Smooth muscle cell (in vitro differentiated cells): ENCODE measurements around the gene SHANK1. TPM values are rescaled to one million over a fixed set of nuclear protein-coding genes. Genes with fewer than 3 reads are reported as not detected.

Experiments
- DNase-seq: peaks from one replicate; lab custom pipeline; 2025; ENCODE audit not compliant: unreplicated experiment; lab: John Stamatoyannopoulos, UW
- H2AFZ ChIP-seq: fragments of 200-600 bp; sonication (generic); 2 replicates; pipeline ENCODE4 v1.6.0; 2016; ENCODE audit warnings: antibody characterized with exemption, low read depth, mild to moderate bottlenecking
- H3F3A ChIP-seq: fragments of 200-600 bp; sonication (generic); 2 replicates; pipeline ENCODE4 v1.6.0; 2017; ENCODE audit warnings: antibody characterized with exemption, low read depth
- H3K27ac ChIP-seq: fragments of 200-600 bp; sonication (generic); 2 replicates; pipeline ENCODE4 v1.5.1; 2016; ENCODE audit warnings: low read depth, mild to moderate bottlenecking
- H3K27me3 ChIP-seq: fragments of 200-600 bp; sonication (generic); 2 replicates; pipeline ENCODE4 v1.6.1; 2016; ENCODE audit warnings: low read depth, mild to moderate bottlenecking
- H3K36me3 ChIP-seq: fragments of 200-600 bp; sonication (generic); 2 replicates; pipeline ENCODE4 v1.5.1; 2016; ENCODE audit warnings: low read depth
- H3K4me1 ChIP-seq: fragments of 200-600 bp; sonication (generic); 2 replicates; pipeline ENCODE4 v1.5.1; 2016; ENCODE audit warnings: low read depth
- H3K4me2 ChIP-seq: fragments of 200-600 bp; sonication (generic); 2 replicates; pipeline ENCODE4 v1.6.0; 2016; ENCODE audit warnings: mild to moderate bottlenecking
- H3K4me3 ChIP-seq: fragments of 200-600 bp; sonication (generic); 2 replicates; pipeline ENCODE4 v1.5.1; 2016; ENCODE audit warnings: mild to moderate bottlenecking
- H3K79me2 ChIP-seq: fragments of 200-600 bp; sonication (generic); 2 replicates; pipeline ENCODE4 v1.6.0; 2016; ENCODE audit warnings: low read depth, mild to moderate bottlenecking
- H3K9ac ChIP-seq: fragments of 200-600 bp; sonication (generic); 2 replicates; pipeline ENCODE4 v1.6.0; 2016; ENCODE audit warnings: low read depth
- H3K9me3 ChIP-seq: fragments of 200-600 bp; sonication (generic); replicated peaks from 2 replicates; pipeline ENCODE4 v1.5.1; 2016; ENCODE audit warnings: low read depth
- H4K20me1 ChIP-seq: fragments of 200-600 bp; sonication (generic); 2 replicates; pipeline ENCODE4 v1.6.0; 2016; ENCODE audit warnings: low read depth
- CTCF ChIP-seq: fragments of 200-600 bp; sonication (generic); IDR thresholded peaks from 2 replicates; pipeline ENCODE4 v1.5.1; 2017; ENCODE audit warnings: borderline replicate concordance, mild to moderate bottlenecking, antibody characterized with exemption; ENCODE audit not compliant: insufficient read depth, poor library complexity, severe bottlenecking
- WGBS: methylation state at CpG from one replicate; pipeline ENCODE4 v1.1.7; 2016; ENCODE audit warnings: low lambda C conversion rate; 5-methylcytosine and 5-hydroxymethylcytosine counted together
- polyA plus RNA-seq: library from polyadenylated mRNA; unstranded; fragments of >200 nt; fragmentation: Nextera tagmentation; extraction: Ambion mirVana; gene quantifications from 2 replicates; pipeline ENCODE4 v1.2.1, GENCODE V29; 2016
- total RNA-seq: library from RNA; depleted of rRNA; stranded (reverse); fragments of >200 nt; gene quantifications from 2 replicates; pipeline ENCODE4 v1.2.3, GENCODE V29; 2014

Gene SHANK1
- total and polyA plus RNA-seq, 2 experiments from 2014 or later, result 1.0 to 4.1 TPM

- Histone ChIP-seq H3F3A (no peaks in the 10 kb centered on the region), H3K4me3 (no peak overlapping the region), H3K4me1 (peaks cover 7% of the 10 kb centered on the region), H2AFZ (no peak overlapping the region), H3K27me3 (peaks cover 6% of the 10 kb centered on the region), H3K79me2 (no peaks in the 10 kb centered on the region), H3K9ac (no peak overlapping the region), H3K36me3 (no peaks in the 10 kb centered on the region), H3K27ac (no peak overlapping the region), H3K9me3 (no peaks in the 10 kb centered on the region), H4K20me1 (no peaks in the 10 kb centered on the region), H3K4me2 (no peak overlapping the region)
- no peak for DNase-seq
- TF ChIP-seq CTCF, result no peak
- WGBS, result 90% methylated on average over 35 of the region's 39 CpGs
Observed at GRCh38 chr19:50716178-50717025, 3.2 kb downstream of the SHANK1 start.

- Histone ChIP-seq H3K9me3 (no peaks in the 10 kb centered on the region), H3K27ac (no peak overlapping the region), H3K9ac (no peak overlapping the region), H3K27me3 (peaks cover 5% of the 10 kb centered on the region), H2AFZ (no peak overlapping the region), H3F3A (no peaks in the 10 kb centered on the region), H3K4me3 (no peak overlapping the region), H3K79me2 (no peaks in the 10 kb centered on the region), H4K20me1 (no peaks in the 10 kb centered on the region), H3K4me1 (peaks cover 7% of the 10 kb centered on the region), H3K36me3 (no peaks in the 10 kb centered on the region), H3K4me2 (no peak overlapping the region)
- TF ChIP-seq CTCF, result no peak
- 93% methylated on average over 22 of the region's 22 CpGs for WGBS
- DNase-seq, result no peak
Observed at GRCh38 chr19:50713556-50714236, 5.9 kb downstream of the SHANK1 start.

- no peaks in the 10 kb centered on the region for H3F3A ChIP-seq
- no peaks in the 10 kb centered on the region for H3K36me3 ChIP-seq
- H2AFZ ChIP-seq, result no peak overlapping the region
- no peaks in the 10 kb centered on the region for H4K20me1 ChIP-seq
- H3K4me3 ChIP-seq, result no peak overlapping the region
- DNase-seq, result no peak
- H3K9me3 ChIP-seq, result no peaks in the 10 kb centered on the region
- H3K4me1 ChIP-seq, result peaks cover 1% of the 10 kb centered on the region
- H3K4me2 ChIP-seq, result no peak overlapping the region
- TF ChIP-seq CTCF, result no peak
- H3K27ac ChIP-seq, result no peak overlapping the region
- no peaks in the 10 kb centered on the region for H3K79me2 ChIP-seq
- 87% methylated on average over 6 of the region's 6 CpGs for WGBS
- H3K27me3 ChIP-seq, result no peaks in the 10 kb centered on the region
- no peak overlapping the region for H3K9ac ChIP-seq
Observed at GRCh38 chr19:50712833-50713232, 6.8 kb downstream of the SHANK1 start.

- 90% methylated on average over 9 of the region's 9 CpGs for WGBS
- TF ChIP-seq CTCF, result no peak
- H3K4me3 ChIP-seq, result no peak overlapping the region
Observed at GRCh38 chr19:50711805-50712204, 7.8 kb downstream of the SHANK1 start.

More at GRCh38 chr19:50711805-50712204, 7.8 kb downstream of the SHANK1 start:
- Histone ChIP-seq H3K36me3 (no peaks in the 10 kb centered on the region), H3F3A (no peaks in the 10 kb centered on the region), H3K9ac (no peak overlapping the region), H3K4me2 (no peak overlapping the region), H3K27ac (no peak overlapping the region), H3K79me2 (no peaks in the 10 kb centered on the region), H4K20me1 (no peaks in the 10 kb centered on the region), H3K4me1 (no peaks in the 10 kb centered on the region), H2AFZ (no peak overlapping the region), H3K9me3 (no peaks in the 10 kb centered on the region), H3K27me3 (no peaks in the 10 kb centered on the region)
- DNase-seq, result no peak
